HepG2 (cell line): ENCODE results near the gene SORBS2. TPM values are rescaled to one million over a fixed set of nuclear protein-coding genes. Genes with fewer than 3 reads are reported as not detected.

Experiments
- BCL6 ChIP-seq: IDR thresholded peaks from 2 replicates; pipeline ENCODE4 v1.6.1; 2016; ENCODE audit warnings: missing genetic modification reagents, missing compliant biosample characterization
- FIP1L1 ChIP-seq: fragments of 200-400 bp; formaldehyde crosslinking; IDR thresholded peaks from 2 replicates; pipeline ENCODE4 v1.6.1; 2018; ENCODE audit warnings: low read depth, mild to moderate bottlenecking, low read length, moderate library complexity, borderline replicate concordance; ENCODE audit not compliant: insufficient read depth
- FOXO1 ChIP-seq: sonication (generic); formaldehyde crosslinking; IDR thresholded peaks from 2 replicates; pipeline ENCODE4 v1.4.0; 2020; ENCODE audit warnings: missing genetic modification reagents
- GABPB1 ChIP-seq: IDR thresholded peaks from 2 replicates; pipeline ENCODE4 v1.6.1; 2016; ENCODE audit warnings: mild to moderate bottlenecking, missing genetic modification reagents, moderate library complexity, missing compliant biosample characterization
- HOMEZ ChIP-seq: IDR thresholded peaks from 2 replicates; pipeline ENCODE4 v1.6.1; 2016; ENCODE audit warnings: low read depth
- HOXA7 ChIP-seq: sonication (generic); formaldehyde crosslinking; IDR thresholded peaks from 2 replicates; pipeline ENCODE4 v1.8.1; 2022; ENCODE audit warnings: mild to moderate bottlenecking, missing genetic modification reagents, moderate library complexity
- MXD3 ChIP-seq: IDR thresholded peaks from 2 replicates; pipeline ENCODE4 v1.6.1; 2016; ENCODE audit warnings: mild to moderate bottlenecking, missing biosample characterization, missing genetic modification reagents
- MZF1 ChIP-seq: sonication (generic); formaldehyde crosslinking; IDR thresholded peaks from 2 replicates; pipeline ENCODE4 v1.8.1; 2023; ENCODE audit warnings: mild to moderate bottlenecking, missing genetic modification reagents, borderline replicate concordance
- NCOA5 ChIP-seq: sonication (generic); formaldehyde crosslinking; IDR thresholded peaks from 2 replicates; pipeline ENCODE4 v1.4.0; 2020; ENCODE audit warnings: missing genetic modification reagents
- PRMT3 ChIP-seq: sonication (generic); formaldehyde crosslinking; IDR thresholded peaks from 2 replicates; pipeline ENCODE4 v1.8.1; 2022; ENCODE audit warnings: low read depth, mild to moderate bottlenecking, moderate library complexity, missing genetic modification reagents, borderline replicate concordance
- SAFB2 ChIP-seq: sonication (generic); formaldehyde crosslinking; IDR thresholded peaks from 2 replicates; pipeline ENCODE4 v1.5.1; 2020; ENCODE audit warnings: missing genetic modification reagents, low read depth, mild to moderate bottlenecking, borderline replicate concordance
- ZBTB38 ChIP-seq: sonication (generic); formaldehyde crosslinking; IDR thresholded peaks from 2 replicates; pipeline ENCODE4 v1.5.1; 2020; ENCODE audit warnings: mild to moderate bottlenecking, missing genetic modification reagents
- ZNF142 ChIP-seq: sonication (generic); formaldehyde crosslinking; IDR thresholded peaks from 2 replicates; pipeline ENCODE4 v1.4.0; 2020; ENCODE audit warnings: missing genetic modification reagents
- ZNF276 ChIP-seq: sonication (generic); formaldehyde crosslinking; IDR thresholded peaks from 2 replicates; pipeline ENCODE4 v1.4.0; 2020; ENCODE audit warnings: mild to moderate bottlenecking, low read depth, missing genetic modification reagents
- ZNF329 ChIP-seq: sonication (generic); formaldehyde crosslinking; IDR thresholded peaks from 2 replicates; pipeline ENCODE4 v1.9.0; 2021; ENCODE audit warnings: low read depth, mild to moderate bottlenecking, missing genetic modification reagents
- ZNF382 ChIP-seq: sonication (generic); formaldehyde crosslinking; IDR thresholded peaks from 2 replicates; pipeline ENCODE4 v1.5.0; 2020; ENCODE audit warnings: missing genetic modification reagents, mild to moderate bottlenecking, borderline replicate concordance
- ZNF569 ChIP-seq: sonication (generic); formaldehyde crosslinking; IDR thresholded peaks from 2 replicates; pipeline ENCODE4 v1.5.0; 2020; ENCODE audit warnings: mild to moderate bottlenecking, missing genetic modification reagents, moderate library complexity, borderline replicate concordance
- ZNF644 ChIP-seq: IDR thresholded peaks from 2 replicates; pipeline ENCODE4 v1.6.1; 2016; ENCODE audit warnings: low read depth
- ZNF7 ChIP-seq: IDR thresholded peaks from 2 replicates; pipeline ENCODE4 v1.6.1; 2016; ENCODE audit warnings: missing biosample characterization, missing genetic modification reagents
- ZNF768 ChIP-seq: sonication (generic); formaldehyde crosslinking; IDR thresholded peaks from 2 replicates; pipeline ENCODE4 v1.4.0; 2020; ENCODE audit warnings: missing genetic modification reagents
- ZSCAN21 ChIP-seq: sonication (generic); formaldehyde crosslinking; IDR thresholded peaks from 2 replicates; pipeline ENCODE4 v1.8.0; 2022; ENCODE audit warnings: mild to moderate bottlenecking, missing genetic modification reagents, moderate library complexity, borderline replicate concordance
- polyA plus RNA-seq, 8 experiments: library from polyadenylated mRNA; depleted of rRNA in 3 of 8; stranded (reverse) in 7 of 8; unstranded in 1 of 8; fragments of >200 nt; fragmentation: Illumina TruSeq in 4 of 8; extraction: Trizol in 4 of 8; gene quantifications; 2 replicates each; pipeline versions ENCODE4 v1.2.1 to v1.2.3, GENCODE V29; 2011 to 2016; ENCODE audit warnings: low read depth in 4 of 8, missing spikeins in 1 of 8, mixed read lengths in 1 of 8; ENCODE audit not compliant: insufficient read depth in 1 of 8
- total RNA-seq, 5 experiments: library from RNA; depleted of rRNA; stranded (reverse); fragments of >200 nt; fragmentation: Illumina TruSeq; extraction: Trizol; gene quantifications; 2 replicates each; pipeline ENCODE4 v1.2.3, GENCODE V29; 2016; ENCODE audit warnings: low read depth in 1 of 5

Gene SORBS2
- total and polyA plus RNA-seq, 2 of the 13 experiments (the other 11 are each of a cell fraction or from before 2014, with no cell fraction given), result 25.0 to 80.5 TPM

GRCh38 chr4:185573651-185574199 is 238.3 kb downstream of the SORBS2 start (continued):
- TF ChIP-seq ZNF142 (no peak), MXD3 (CRISPR knock-in tag) (no peak), FOXO1 (CRISPR knock-in tag) (no peak), ZNF276 (CRISPR knock-in tag) (no peak), ZNF569 (CRISPR knock-in tag) (no peak), ZNF644 (peak; percentile 23; the same call in 1 of the 2 replicates), FIP1L1 (no peak), GABPB1 (CRISPR knock-in tag) (peak; percentile 53), ZNF7 (CRISPR knock-in tag) (no peak), MZF1 (CRISPR knock-in tag) (no peak), ZNF768 (CRISPR knock-in tag) (peak; percentile 87; the same call in 1 of the 2 replicates), ZNF382 (no peak), HOMEZ (CRISPR knock-in tag) (0 out of 2 replicates have a peak, but pooled peaks have one; percentile 31), ZSCAN21 (CRISPR knock-in tag) (no peak), PRMT3 (CRISPR knock-in tag) (no peak), ZBTB38 (CRISPR knock-in tag) (peak; percentile 77), HOXA7 (CRISPR knock-in tag) (no peak), ZNF329 (CRISPR knock-in tag) (no peak), NCOA5 (no peak), SAFB2 (CRISPR knock-in tag) (no peak), BCL6 (CRISPR knock-in tag) (no peak)
